Inflammatory macrophage (primary cell): ENCODE measurements around the gene SNX20.

ENCODE experiments used
- DNase-seq, 2 donors: peaks; one replicate each; pipeline ENCODE4 v3.0.0-alpha.2; 2020 to 2022

SNX20 gene

GRCh38 chr16:50705436-50706110 is 24.5 kb upstream of the SNX20 start:
- DNase-seq = no peak

- DNase-seq = no peak
Observed at GRCh38 chr16:50704245-50704644, 23.1 kb upstream of the SNX20 start.

- peak in 1 of 2 donors; percentile 30 for DNase-seq
Observed at GRCh38 chr16:50702725-50703124, 21.6 kb upstream of the SNX20 start.

GRCh38 chr16:50699326-50700159 is 18.4 kb upstream of the SNX20 start:
- DNase-seq = peak in 1 of 2 donors; percentile 47

GRCh38 chr16:50697881-50698767 is 17.0 kb upstream of the SNX20 start:
- peak in 1 of 2 donors; percentile 58 for DNase-seq

GRCh38 chr16:50697421-50697715 is 16.3 kb upstream of the SNX20 start:
- no peak for DNase-seq

- peak; percentile 87 to 88 for DNase-seq
Observed at GRCh38 chr16:50696575-50697420, 15.7 kb upstream of the SNX20 start.

- no peak for DNase-seq
Observed at GRCh38 chr16:50696126-50696525, 15.0 kb upstream of the SNX20 start.

- peak; percentile 87 to 92 for DNase-seq
Observed at GRCh38 chr16:50695017-50696000, 14.2 kb upstream of the SNX20 start.

GRCh38 chr16:50694206-50694605 is 13.1 kb upstream of the SNX20 start:
- no peak for DNase-seq

- peak; percentile 53 for DNase-seq
Observed at GRCh38 chr16:50692999-50693781, 12.1 kb upstream of the SNX20 start, which contains the start of gene NOD2. Gene NOD2, plus strand, starts transcription at chr16:50693606. Its CDS starts 5,890 bp downstream, at chr16:50699496.

GRCh38 chr16:50692644-50692998 is 11.5 kb upstream of the SNX20 start:
- DNase-seq = no peak

GRCh38 chr16:50690177-50690576 is 9.1 kb upstream of the SNX20 start:
- no peak for DNase-seq

GRCh38 chr16:50688867-50689266 is 7.8 kb upstream of the SNX20 start:
- peak; percentile 63 to 91 for DNase-seq

GRCh38 chr16:50688083-50688482 is 7.0 kb upstream of the SNX20 start:
- DNase-seq = no peak

- DNase-seq = peak; percentile 82 to 90
Observed at GRCh38 chr16:50685462-50686063, 4.5 kb upstream of the SNX20 start.

GRCh38 chr16:50684823-50685461 is 3.8 kb upstream of the SNX20 start:
- DNase-seq = peak; percentile 70 to 83

- peak; percentile 89 to 90 for DNase-seq
Observed at GRCh38 chr16:50683689-50684374, 2.7 kb upstream of the SNX20 start.

- no peak for DNase-seq
Observed at GRCh38 chr16:50680556-50680893, 587 bp downstream of the SNX20 start.
